ENCODE data around the gene TRIM31.
A peak's percentile ranks its signal among the peaks of the same experiment; 100 is the strongest.

Gene TRIM31

GRCh38 chr6:30136570-30137286 is 23.8 kb upstream of the TRIM31 start:
- no peak overlapping the region for H3K4me3 ChIP-seq (ENCODE audit: low read depth, low read length)
- no peak for TF ChIP-seq CTCF (conservative IDR thresholded peaks at IDR 0.05; ENCODE audit: low read depth, low read length)
- DNase-seq (ENCODE audit: low read depth) = no peak

GRCh38 chr6:30135757-30136156 is 22.9 kb upstream of the TRIM31 start, which contains the start of gene TRIM40:
Gene TRIM40 (plus strand): TSS chr6:30136140. CDS start chr6:30137037, 897 bp downstream.
- no peak for TF ChIP-seq CTCF (conservative IDR thresholded peaks at IDR 0.05; ENCODE audit: low read depth, low read length)
- H3K4me3 ChIP-seq (ENCODE audit: low read depth, low read length) = no peak within 1 kb of the TSS
- no peak for DNase-seq (ENCODE audit: low read depth)

- H3K4me3 ChIP-seq (ENCODE audit: low read depth, low read length) = no peak overlapping the region
- TF ChIP-seq CTCF (conservative IDR thresholded peaks at IDR 0.05; ENCODE audit: low read depth, low read length) = no peak
- DNase-seq (ENCODE audit: low read depth) = no peak
These were observed 22.3 kb upstream of the TRIM31 start for GRCh38 chr6:30135147-30135546.

GRCh38 chr6:30131947-30132497 is 19.1 kb upstream of the TRIM31 start:
- peak; percentile 10 for TF ChIP-seq CTCF (conservative IDR thresholded peaks at IDR 0.05; ENCODE audit: low read depth, low read length)
- no peak overlapping the region for H3K4me3 ChIP-seq (ENCODE audit: low read depth, low read length)
- DNase-seq (ENCODE audit: low read depth) = no peak

GRCh38 chr6:30130887-30131862 is 18.3 kb upstream of the TRIM31 start:
- peak; percentile 92 for DNase-seq (ENCODE audit: low read depth)
- peak; percentile 100 for TF ChIP-seq CTCF (conservative IDR thresholded peaks at IDR 0.05; ENCODE audit: low read depth, low read length)
- no peak overlapping the region for H3K4me3 ChIP-seq (ENCODE audit: low read depth, low read length)

- no peak overlapping the region for H3K4me3 ChIP-seq (ENCODE audit: low read depth, low read length)
- DNase-seq (ENCODE audit: low read depth) = no peak
- TF ChIP-seq CTCF (conservative IDR thresholded peaks at IDR 0.05; ENCODE audit: low read depth, low read length) = no peak
These were observed 17.3 kb upstream of the TRIM31 start for GRCh38 chr6:30130179-30130679.

All from choroid plexus epithelial cell (primary cell).